ENCODE measurements around the gene DHX32. TPM values are rescaled to one million over a fixed set of nuclear protein-coding genes. Genes with fewer than 3 reads are reported as not detected.

Gene DHX32
- total RNA-seq, 1 experiment from 2014 or later, result 47.2 TPM

DNA sequence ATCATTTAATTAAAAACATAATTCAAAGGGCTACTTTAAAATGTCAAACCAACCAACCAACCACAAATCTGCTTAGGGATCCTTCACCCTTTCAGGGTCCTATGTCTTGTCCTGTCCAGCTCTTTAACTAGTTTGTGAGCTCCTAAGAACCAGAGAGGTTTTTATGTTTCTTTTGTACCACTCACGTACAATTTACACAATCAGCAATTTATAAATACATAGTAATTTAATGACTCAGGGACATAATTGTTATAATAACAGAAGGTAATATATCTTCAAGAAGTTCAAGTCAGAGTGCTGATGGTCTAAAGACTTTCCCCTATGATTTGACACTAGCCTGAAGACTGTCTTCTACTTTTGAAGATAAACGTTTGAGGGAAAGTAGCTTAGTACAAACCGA lies 16.0 kb downstream of the DHX32 start:
- in situ Hi-C loops (cut with HindIII; ENCODE audit: low pct_unique_long_range_greater_than_20kb, low sequenced_read_pairs), result no loop called here
- DNase-seq (ENCODE audit: low read depth, low spot score), result no peak

- in situ Hi-C loops (cut with HindIII; ENCODE audit: low pct_unique_long_range_greater_than_20kb, low sequenced_read_pairs), result no loop called here
- no peak for DNase-seq (ENCODE audit: low read depth, low spot score)
Observed at GRCh38 chr10:125859128-125859817, 21.8 kb downstream of the DHX32 start.

- in situ Hi-C loops (cut with HindIII; ENCODE audit: low pct_unique_long_range_greater_than_20kb, low sequenced_read_pairs), result no loop called here
- DNase-seq (ENCODE audit: low read depth, low spot score), result no peak
Observed at GRCh38 chr10:125857185-125857760, 23.8 kb downstream of the DHX32 start.

GRCh38 chr10:125852487-125852886 lies 28.6 kb downstream of the DHX32 start:
- in situ Hi-C loops (cut with HindIII; ENCODE audit: low pct_unique_long_range_greater_than_20kb, low sequenced_read_pairs), result no loop called here

DNA sequence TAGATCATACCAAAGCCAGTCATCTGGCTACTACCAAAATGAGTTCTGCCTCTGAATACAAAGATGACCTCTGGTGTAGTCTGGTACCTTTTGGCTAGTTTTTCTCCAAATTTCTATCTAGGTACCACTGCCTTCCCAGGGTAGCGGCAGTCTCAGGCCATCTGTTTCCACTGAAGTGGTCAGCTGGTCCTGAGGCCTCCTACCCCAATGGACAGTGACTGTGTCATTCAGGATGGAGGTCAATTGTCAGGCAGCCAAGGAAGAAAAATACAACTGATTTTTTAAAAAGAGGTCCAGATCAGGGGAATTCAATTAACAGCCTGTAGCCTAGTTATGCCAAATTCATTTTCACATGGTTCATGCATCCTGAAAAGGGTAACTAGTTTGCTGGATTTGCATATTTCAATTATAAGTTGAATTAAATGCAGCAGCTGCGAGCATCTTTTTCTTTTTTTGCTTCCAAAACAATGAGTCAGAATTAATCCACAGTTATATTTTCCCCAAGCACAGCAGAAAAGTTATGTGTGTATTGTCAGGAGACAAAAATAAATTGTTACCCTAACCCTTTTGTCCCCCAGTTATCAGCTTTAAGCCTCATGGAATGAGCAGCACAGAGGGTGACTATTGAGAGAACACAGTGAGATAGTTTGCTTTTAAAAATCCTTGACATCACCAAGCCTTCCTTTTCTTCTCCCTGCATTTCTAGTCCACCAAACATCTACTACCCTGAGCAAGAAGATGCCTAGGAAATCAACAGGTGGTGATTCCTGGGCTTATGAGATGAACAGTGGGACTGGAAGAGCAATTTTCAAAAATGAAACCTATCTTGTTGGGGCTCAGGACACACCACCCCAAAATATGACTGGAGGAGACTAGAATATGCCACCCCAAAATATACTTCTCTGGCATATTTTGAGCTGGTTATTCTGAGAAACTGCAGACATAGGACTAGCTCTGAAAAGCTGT lies 30.0 kb downstream of the DHX32 start:
- DNase-seq (ENCODE audit: low read depth, low spot score), result no peak
- in situ Hi-C loops (cut with HindIII; ENCODE audit: low pct_unique_long_range_greater_than_20kb, low sequenced_read_pairs), result no loop called here

More at GRCh38 chr10:125852487-125852886, 28.6 kb downstream of the DHX32 start:
- no peak for DNase-seq (ENCODE audit: low read depth, low spot score)

GRCh38 chr10:125849448-125849847 lies 31.6 kb downstream of the DHX32 start:
- in situ Hi-C loops (cut with HindIII; ENCODE audit: low pct_unique_long_range_greater_than_20kb, low sequenced_read_pairs), result no loop called here
- no peak for DNase-seq (ENCODE audit: low read depth, low spot score)

- in situ Hi-C loops (cut with HindIII; ENCODE audit: low pct_unique_long_range_greater_than_20kb, low sequenced_read_pairs), result no loop called here
- DNase-seq (ENCODE audit: low read depth, low spot score), result no peak
Observed at GRCh38 chr10:125848857-125849256, 32.2 kb downstream of the DHX32 start.

DNA sequence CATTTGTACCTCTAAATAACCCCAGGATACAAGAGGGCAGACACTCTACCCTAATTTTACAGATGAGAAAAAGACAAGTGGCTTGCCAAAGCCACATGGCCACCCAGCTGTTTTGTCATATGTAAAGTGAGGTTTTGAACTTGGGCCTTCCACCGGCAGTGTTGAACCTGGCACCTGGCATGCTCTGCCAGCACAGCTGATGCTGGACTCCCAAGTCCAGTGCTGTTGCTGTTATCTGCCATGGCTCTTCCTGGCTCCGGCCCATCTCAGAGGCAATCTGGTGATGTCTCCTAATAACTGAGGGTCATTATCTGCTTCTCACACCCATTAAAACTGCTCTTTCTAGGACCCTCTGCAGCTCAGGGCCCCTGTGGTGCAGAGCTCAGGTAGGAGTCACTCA lies 32.7 kb downstream of the DHX32 start:
- DNase-seq (ENCODE audit: low read depth, low spot score), result no peak
- in situ Hi-C loops (cut with HindIII; ENCODE audit: low pct_unique_long_range_greater_than_20kb, low sequenced_read_pairs), result no loop called here

GRCh38 chr10:125846894-125847293 lies 34.2 kb downstream of the DHX32 start:
- no peak for DNase-seq (ENCODE audit: low read depth, low spot score)
- in situ Hi-C loops (cut with HindIII; ENCODE audit: low pct_unique_long_range_greater_than_20kb, low sequenced_read_pairs), result no loop called here

DNA sequence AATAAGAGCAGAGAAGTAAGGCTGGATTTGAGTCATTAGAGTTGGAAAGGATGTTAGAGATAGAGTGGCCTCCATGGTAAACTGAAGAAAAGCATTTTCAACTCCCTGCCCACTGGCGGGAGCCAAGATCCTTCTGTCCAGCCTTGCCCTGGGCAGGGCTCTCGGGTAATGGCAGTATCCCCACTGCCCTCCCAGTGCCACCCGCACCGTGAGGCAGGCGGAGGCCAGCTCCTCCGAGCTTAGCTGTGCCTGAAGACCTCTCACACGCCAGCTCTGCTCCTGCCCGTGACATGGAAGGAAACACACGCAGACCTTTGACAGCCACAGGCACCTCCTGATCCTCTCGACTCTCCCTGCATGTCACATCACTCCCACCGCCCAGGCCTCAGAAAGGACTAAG lies 35.5 kb downstream of the DHX32 start:
- DNase-seq (ENCODE audit: low read depth, low spot score), result no peak
- in situ Hi-C loops (cut with HindIII; ENCODE audit: low pct_unique_long_range_greater_than_20kb, low sequenced_read_pairs), result no loop called here

GRCh38 chr10:125844751-125845221 lies 36.3 kb downstream of the DHX32 start:
- no peak for DNase-seq (ENCODE audit: low read depth, low spot score)
- in situ Hi-C loops (cut with HindIII; ENCODE audit: low pct_unique_long_range_greater_than_20kb, low sequenced_read_pairs), result no loop called here

- no peak for DNase-seq (ENCODE audit: low read depth, low spot score)
- in situ Hi-C loops (cut with HindIII; ENCODE audit: low pct_unique_long_range_greater_than_20kb, low sequenced_read_pairs), result no loop called here
Observed at GRCh38 chr10:125843603-125844329, 37.3 kb downstream of the DHX32 start.

DNA sequence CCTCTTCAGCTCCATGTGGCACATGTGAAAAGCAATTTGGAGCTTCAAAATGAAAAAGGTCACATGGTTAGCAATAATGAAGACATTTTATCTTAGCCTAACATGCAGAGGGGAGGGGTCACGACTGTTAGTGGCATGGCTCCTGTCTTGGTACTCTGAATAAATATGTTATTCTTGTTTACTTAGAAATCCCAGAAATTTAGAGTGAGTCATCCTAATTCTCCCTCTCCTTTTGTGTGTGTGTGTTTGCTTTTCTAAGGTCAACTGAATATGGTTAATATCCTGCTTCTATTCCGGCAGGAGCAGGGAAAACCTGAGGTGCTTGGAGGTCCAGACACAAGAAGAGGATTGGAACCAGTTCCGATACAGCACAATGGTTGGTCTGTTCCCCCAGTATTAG lies 40.1 kb downstream of the DHX32 start:
- in situ Hi-C loops (cut with HindIII; ENCODE audit: low pct_unique_long_range_greater_than_20kb, low sequenced_read_pairs), result no loop called here
- DNase-seq (ENCODE audit: low read depth, low spot score), result no peak

- in situ Hi-C loops (cut with HindIII; ENCODE audit: low pct_unique_long_range_greater_than_20kb, low sequenced_read_pairs), result no loop called here
- DNase-seq (ENCODE audit: low read depth, low spot score), result no peak
Observed at GRCh38 chr10:125840406-125840805, 40.7 kb downstream of the DHX32 start.

GRCh38 chr10:125838802-125839575 lies 42.1 kb downstream of the DHX32 start:
- no peak for DNase-seq (ENCODE audit: low read depth, low spot score)
- in situ Hi-C loops (cut with HindIII; ENCODE audit: low pct_unique_long_range_greater_than_20kb, low sequenced_read_pairs), result no loop called here

DNA sequence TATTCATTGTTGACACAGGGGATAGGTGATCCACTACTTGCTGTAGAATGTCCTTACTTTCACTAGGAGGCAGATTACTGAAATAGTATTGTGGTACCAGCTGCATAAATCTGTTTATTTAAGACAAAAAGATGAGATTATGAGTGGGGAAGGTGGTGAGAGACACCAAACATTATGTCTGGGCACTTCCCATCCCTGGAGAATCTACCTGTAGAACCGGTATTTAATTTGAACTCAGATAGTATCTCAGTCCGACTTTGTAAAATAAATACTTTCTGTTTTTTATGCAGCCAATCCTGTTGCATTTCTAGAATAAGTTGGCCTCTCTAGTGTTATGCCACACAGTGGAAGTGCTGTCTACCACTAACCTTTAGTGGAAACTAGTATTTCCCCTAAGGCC lies 44.3 kb downstream of the DHX32 start:
- no peak for DNase-seq (ENCODE audit: low read depth, low spot score)
- in situ Hi-C loops (cut with HindIII; ENCODE audit: low pct_unique_long_range_greater_than_20kb, low sequenced_read_pairs), result no loop called here

- in situ Hi-C loops (cut with HindIII; ENCODE audit: low pct_unique_long_range_greater_than_20kb, low sequenced_read_pairs), result no loop called here
Observed at GRCh38 chr10:125828311-125828710, 52.8 kb downstream of the DHX32 start.

More at GRCh38 chr10:125828311-125828710, 52.8 kb downstream of the DHX32 start:
- DNase-seq (ENCODE audit: low read depth, low spot score), result no peak

Data from SK-MEL-5 (cell line).